Activated naive CD4-positive, alpha-beta T cell treated with anti-CD3 and anti-CD28 coated beads, Interleukin-2, amount 10 ng/mL, durations not matched to agents 7 days and 5 days (primary cell): ENCODE results near the gene RSU1.

Experiments
- CTCF ChIA-PET: fragments of 350-600 bp; sonication (Branson Sonifier 250); formaldehyde crosslinking; loops from one replicate; lab custom pipeline; 2021; ENCODE audit warnings: antibody characterized with exemption; lab: Charles Lee
- DNase-seq: peaks from one replicate; pipeline ENCODE4 v3.0.0-alpha.2; 2020
- H3K27ac Mint-ChIP-seq: one replicate; pipeline ENCODE4 v1.8.0; 2021; ENCODE audit warnings: mild to moderate bottlenecking, moderate library complexity, mixed read lengths
- H3K27me3 Mint-ChIP-seq: one replicate; pipeline ENCODE4 v1.8.0; 2021; ENCODE audit warnings: mild to moderate bottlenecking, mixed read lengths
- H3K36me3 Mint-ChIP-seq: one replicate; pipeline ENCODE4 v1.8.0; 2021; ENCODE audit warnings: mixed read lengths
- H3K4me1 Mint-ChIP-seq: one replicate; pipeline ENCODE4 v1.8.0; 2021; ENCODE audit warnings: mixed read lengths
- H3K4me3 Mint-ChIP-seq: one replicate; pipeline ENCODE4 v1.8.0; 2021; ENCODE audit warnings: mild to moderate bottlenecking, moderate library complexity, mixed read lengths
- H3K9me3 Mint-ChIP-seq: one replicate; pipeline ENCODE4 v1.8.0; 2021; ENCODE audit warnings: mixed read lengths

Gene RSU1

GRCh38 chr10:16732376-16732775 lies 84.8 kb downstream of the RSU1 start:
- Mint-ChIP-seq H3K27me3 (no peaks in the 10 kb centered on the region), H3K9me3 (peaks cover 11% of the 10 kb centered on the region), H3K27ac (no peak overlapping the region), H3K4me1 (peaks cover 26% of the 10 kb centered on the region), H3K4me3 (no peak overlapping the region), H3K36me3 (peaks cover 74% of the 10 kb centered on the region)
- DNase-seq = no peak
- CTCF ChIA-PET = no interaction called here

GRCh38 chr10:16728266-16728665 lies 89.0 kb downstream of the RSU1 start:
- H3K27me3 Mint-ChIP-seq = no peaks in the 10 kb centered on the region
- CTCF ChIA-PET = no interaction called here
- H3K9me3 Mint-ChIP-seq = peaks cover 9% of the 10 kb centered on the region
- H3K4me1 Mint-ChIP-seq = peaks cover 32% of the 10 kb centered on the region
- no peak overlapping the region for H3K4me3 Mint-ChIP-seq
- no peak overlapping the region for H3K27ac Mint-ChIP-seq
- DNase-seq = no peak
- peaks cover 50% of the 10 kb centered on the region for H3K36me3 Mint-ChIP-seq

GRCh38 chr10:16727666-16728065 lies 89.6 kb downstream of the RSU1 start:
- H3K9me3 Mint-ChIP-seq = peaks cover 9% of the 10 kb centered on the region
- H3K4me1 Mint-ChIP-seq = peaks cover 32% of the 10 kb centered on the region

GRCh38 chr10:16724509-16724908 lies 92.7 kb downstream of the RSU1 start:
- peaks cover 20% of the 10 kb centered on the region for H3K4me1 Mint-ChIP-seq
- H3K4me3 Mint-ChIP-seq = no peak overlapping the region
- no peaks in the 10 kb centered on the region for H3K27me3 Mint-ChIP-seq
- DNase-seq = no peak
- CTCF ChIA-PET = no interaction called here
- peaks cover 6% of the 10 kb centered on the region for H3K9me3 Mint-ChIP-seq
- H3K36me3 Mint-ChIP-seq = peaks cover 41% of the 10 kb centered on the region
- no peak overlapping the region for H3K27ac Mint-ChIP-seq

More at GRCh38 chr10:16727666-16728065, 89.6 kb downstream of the RSU1 start:
- H3K4me3 Mint-ChIP-seq = no peak overlapping the region
- DNase-seq = no peak
- H3K27ac Mint-ChIP-seq = no peak overlapping the region
- CTCF ChIA-PET = no interaction called here
- peaks cover 50% of the 10 kb centered on the region for H3K36me3 Mint-ChIP-seq
- no peaks in the 10 kb centered on the region for H3K27me3 Mint-ChIP-seq

- DNase-seq = no peak
- no peaks in the 10 kb centered on the region for H3K4me1 Mint-ChIP-seq
- H3K27me3 Mint-ChIP-seq = no peaks in the 10 kb centered on the region
- H3K36me3 Mint-ChIP-seq = peaks cover 22% of the 10 kb centered on the region
- CTCF ChIA-PET = no interaction called here
- peaks cover 6% of the 10 kb centered on the region for H3K9me3 Mint-ChIP-seq
- H3K27ac Mint-ChIP-seq = no peak overlapping the region
- no peak overlapping the region for H3K4me3 Mint-ChIP-seq
These were observed 96.4 kb downstream of the RSU1 start for GRCh38 chr10:16720812-16721211.

- Mint-ChIP-seq H3K4me3 (no peak overlapping the region), H3K36me3 (peaks cover 45% of the 10 kb centered on the region), H3K27ac (no peak overlapping the region), H3K27me3 (no peaks in the 10 kb centered on the region), H3K4me1 (no peaks in the 10 kb centered on the region), H3K9me3 (peaks cover 28% of the 10 kb centered on the region)
- CTCF ChIA-PET = no interaction called here
- DNase-seq = no peak
These were observed 99.4 kb downstream of the RSU1 start for GRCh38 chr10:16717622-16718395.

- peaks cover 44% of the 10 kb centered on the region for H3K9me3 Mint-ChIP-seq
- no peak for DNase-seq
- H3K27me3 Mint-ChIP-seq = no peaks in the 10 kb centered on the region
- H3K36me3 Mint-ChIP-seq = peaks cover 38% of the 10 kb centered on the region
- no peak overlapping the region for H3K4me3 Mint-ChIP-seq
- no peak overlapping the region for H3K27ac Mint-ChIP-seq
- CTCF ChIA-PET = no interaction called here
- H3K4me1 Mint-ChIP-seq = no peaks in the 10 kb centered on the region
These were observed 101.2 kb downstream of the RSU1 start for GRCh38 chr10:16716051-16716450.

GRCh38 chr10:16713290-16713689 lies 103.9 kb downstream of the RSU1 start:
- H3K27me3 Mint-ChIP-seq = no peaks in the 10 kb centered on the region
- H3K4me1 Mint-ChIP-seq = no peaks in the 10 kb centered on the region
- peaks cover 38% of the 10 kb centered on the region for H3K9me3 Mint-ChIP-seq
- H3K36me3 Mint-ChIP-seq = peaks cover 31% of the 10 kb centered on the region
- CTCF ChIA-PET = no interaction called here
- no peak overlapping the region for H3K4me3 Mint-ChIP-seq
- DNase-seq = no peak
- H3K27ac Mint-ChIP-seq = no peak overlapping the region

GRCh38 chr10:16712883-16713282 lies 104.3 kb downstream of the RSU1 start:
- H3K27ac Mint-ChIP-seq = no peak overlapping the region
- no peaks in the 10 kb centered on the region for H3K4me1 Mint-ChIP-seq
- H3K27me3 Mint-ChIP-seq = no peaks in the 10 kb centered on the region
- CTCF ChIA-PET = no interaction called here
- H3K4me3 Mint-ChIP-seq = no peak overlapping the region
- DNase-seq = no peak
- H3K9me3 Mint-ChIP-seq = peaks cover 38% of the 10 kb centered on the region
- H3K36me3 Mint-ChIP-seq = peaks cover 31% of the 10 kb centered on the region

GRCh38 chr10:16700331-16700730 lies 116.9 kb downstream of the RSU1 start:
- Mint-ChIP-seq H3K9me3 (no peaks in the 10 kb centered on the region), H3K27me3 (no peaks in the 10 kb centered on the region), H3K4me3 (no peak overlapping the region)

GRCh38 chr10:16699435-16700057 lies 117.7 kb downstream of the RSU1 start:
- Mint-ChIP-seq H3K9me3 (no peaks in the 10 kb centered on the region), H3K27me3 (no peaks in the 10 kb centered on the region), H3K4me3 (no peak overlapping the region), H3K27ac (no peak overlapping the region), H3K4me1 (no peaks in the 10 kb centered on the region), H3K36me3 (peaks cover 2% of the 10 kb centered on the region)
- no peak for DNase-seq
- CTCF ChIA-PET = no interaction called here

More at GRCh38 chr10:16700331-16700730, 116.9 kb downstream of the RSU1 start:
- DNase-seq = no peak
- Mint-ChIP-seq H3K36me3 (peaks cover 2% of the 10 kb centered on the region), H3K4me1 (no peaks in the 10 kb centered on the region), H3K27ac (no peak overlapping the region)
- CTCF ChIA-PET = no interaction called here

GRCh38 chr10:16698461-16698860 lies 118.8 kb downstream of the RSU1 start:
- no peak overlapping the region for H3K4me3 Mint-ChIP-seq
- CTCF ChIA-PET = no interaction called here
- H3K27me3 Mint-ChIP-seq = no peaks in the 10 kb centered on the region
- no peaks in the 10 kb centered on the region for H3K9me3 Mint-ChIP-seq
- no peaks in the 10 kb centered on the region for H3K4me1 Mint-ChIP-seq
- no peak for DNase-seq
- H3K27ac Mint-ChIP-seq = no peak overlapping the region
- H3K36me3 Mint-ChIP-seq = peaks cover 6% of the 10 kb centered on the region

- CTCF ChIA-PET = no interaction called here
- Mint-ChIP-seq H3K36me3 (peaks cover 12% of the 10 kb centered on the region), H3K4me3 (no peak overlapping the region), H3K4me1 (no peaks in the 10 kb centered on the region), H3K27me3 (no peaks in the 10 kb centered on the region), H3K27ac (no peak overlapping the region), H3K9me3 (no peaks in the 10 kb centered on the region)
- no peak for DNase-seq
These were observed 126.8 kb downstream of the RSU1 start for GRCh38 chr10:16690417-16690816.

GRCh38 chr10:16689696-16690095 lies 127.5 kb downstream of the RSU1 start:
- no peak overlapping the region for H3K27ac Mint-ChIP-seq
- no peak for DNase-seq
- no peaks in the 10 kb centered on the region for H3K4me1 Mint-ChIP-seq
- peaks cover 12% of the 10 kb centered on the region for H3K36me3 Mint-ChIP-seq
- H3K4me3 Mint-ChIP-seq = no peak overlapping the region
- CTCF ChIA-PET = no interaction called here
- H3K27me3 Mint-ChIP-seq = no peaks in the 10 kb centered on the region
- H3K9me3 Mint-ChIP-seq = no peaks in the 10 kb centered on the region

GRCh38 chr10:16689227-16689626 lies 128.0 kb downstream of the RSU1 start:
- DNase-seq = no peak
- no peaks in the 10 kb centered on the region for H3K27me3 Mint-ChIP-seq
- no peaks in the 10 kb centered on the region for H3K4me1 Mint-ChIP-seq
- H3K4me3 Mint-ChIP-seq = no peak overlapping the region
- H3K27ac Mint-ChIP-seq = no peak overlapping the region
- H3K9me3 Mint-ChIP-seq = no peaks in the 10 kb centered on the region
- CTCF ChIA-PET = no interaction called here
- peaks cover 10% of the 10 kb centered on the region for H3K36me3 Mint-ChIP-seq
